Measurements from ENCODE around the gene SEMA3B.

GRCh38 chr3:50251220-50251619 lies 17.7 kb upstream of the SEMA3B start:
- TF ChIP-seq, protein P1, sequence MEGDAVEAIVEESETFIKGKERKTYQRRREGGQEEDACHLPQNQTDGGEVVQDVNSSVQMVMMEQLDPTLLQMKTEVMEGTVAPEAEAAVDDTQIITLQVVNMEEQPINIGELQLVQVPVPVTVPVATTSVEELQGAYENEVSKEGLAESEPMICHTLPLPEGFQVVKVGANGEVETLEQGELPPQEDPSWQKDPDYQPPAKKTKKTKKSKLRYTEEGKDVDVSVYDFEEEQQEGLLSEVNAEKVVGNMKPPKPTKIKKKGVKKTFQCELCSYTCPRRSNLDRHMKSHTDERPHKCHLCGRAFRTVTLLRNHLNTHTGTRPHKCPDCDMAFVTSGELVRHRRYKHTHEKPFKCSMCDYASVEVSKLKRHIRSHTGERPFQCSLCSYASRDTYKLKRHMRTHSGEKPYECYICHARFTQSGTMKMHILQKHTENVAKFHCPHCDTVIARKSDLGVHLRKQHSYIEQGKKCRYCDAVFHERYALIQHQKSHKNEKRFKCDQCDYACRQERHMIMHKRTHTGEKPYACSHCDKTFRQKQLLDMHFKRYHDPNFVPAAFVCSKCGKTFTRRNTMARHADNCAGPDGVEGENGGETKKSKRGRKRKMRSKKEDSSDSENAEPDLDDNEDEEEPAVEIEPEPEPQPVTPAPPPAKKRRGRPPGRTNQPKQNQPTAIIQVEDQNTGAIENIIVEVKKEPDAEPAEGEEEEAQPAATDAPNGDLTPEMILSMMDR (IDR thresholded peaks at IDR 0.05; ENCODE audit: poor library complexity) = no peak
- no peak for TF ChIP-seq EZH2 (IDR thresholded peaks at IDR 0.05; ENCODE audit: borderline replicate concordance)
- no peak for TF ChIP-seq EZH2phosphoT487 (IDR thresholded peaks at IDR 0.05; ENCODE audit: low read depth, severe bottlenecking, unreplicated experiment)

Measured in hepatocyte (in vitro differentiated cells).